Testis (tissue), 3 donors: ENCODE results near the gene EGFL8. TPM values are rescaled to one million over a fixed set of nuclear protein-coding genes. Genes with fewer than 3 reads are reported as not detected.
"Not testable (repeated sequence)": the region's sequence is repeated elsewhere in the genome, so short reads cannot be mapped to it uniquely, and the experiment has no call there.

Experiments used
- DNase-seq: peaks from one replicate; pipeline ENCODE4 v3.0.0-alpha.2; 2019
- H3K27ac ChIP-seq, 2 donors: fragments of 200-600 bp; sonication (generic); one replicate each; pipeline ENCODE4 v1.5.1; 2019
- H3K27me3 ChIP-seq: fragments of 200-600 bp; sonication (generic); one replicate; pipeline ENCODE4 v1.5.1; 2019
- H3K36me3 ChIP-seq: fragments of 200-600 bp; sonication (generic); one replicate; pipeline ENCODE4 v1.5.1; 2017; ENCODE audit warnings: low read depth; ENCODE audit errors: missing control alignments
- H3K4me1 ChIP-seq: fragments of 200-600 bp; sonication (generic); one replicate; pipeline ENCODE4 v1.5.1; 2019
- H3K4me3 ChIP-seq, 2 donors: fragments of 200-600 bp; sonication (generic); one replicate each; pipeline ENCODE4 v1.5.1; 2017 to 2019
- H3K9me3 ChIP-seq: fragments of 200-600 bp; sonication (generic); one replicate; pipeline ENCODE4 v1.5.1; 2017
- CTCF ChIP-seq, 3 experiments: fragments of 450-650 bp in 2 of 3; fragments of 200-600 bp in 1 of 3; sonication (generic) in 1 of 3; IDR thresholded peaks; one replicate each; pipeline ENCODE4 v1.5.1; 2016 to 2019; ENCODE audit warnings: antibody characterized with exemption in 3 of 3, mild to moderate bottlenecking in 2 of 3, moderate library complexity in 1 of 3
- POLR2A ChIP-seq: fragments of 450-650 bp; IDR thresholded peaks from one replicate; pipeline ENCODE4 v1.6.1; 2017; ENCODE audit warnings: antibody characterized with exemption, mild to moderate bottlenecking, moderate library complexity
- WGBS, 2 donors: methylation state at CpG; one replicate each; pipeline ENCODE4 v1.1.5; 2018; 5-methylcytosine and 5-hydroxymethylcytosine counted together
- intact Hi-C: fragments of 100-400 bp; cut with DNase I; formaldehyde crosslinking; loops from one replicate; pipeline ENCODE4 v1.15.1; 2023; ENCODE audit warnings: low total_unique reads
- polyA plus RNA-seq: library from polyadenylated mRNA; stranded (reverse); fragments of 350-450 nt; fragmentation: Illumina TruSeq; extraction: RNeasy Lipid Tissue Mini Kit (QIAGEN cat#74804); gene quantifications from one replicate; pipeline ENCODE4 v1.2.3, GENCODE V29; 2014; ENCODE audit warnings: low read depth, low replicate concordance; ENCODE audit not compliant: insufficient read depth
- total RNA-seq, 2 donors: library from RNA; depleted of rRNA; stranded (reverse); fragments of >200 nt; gene quantifications; one replicate each; pipeline ENCODE4 v1.2.3, GENCODE V29; 2016

Gene EGFL8
- total and polyA plus RNA-seq, 3 donors from 2014 or later, result 13.9 to 25.7 (median 24.3) TPM

DNA sequence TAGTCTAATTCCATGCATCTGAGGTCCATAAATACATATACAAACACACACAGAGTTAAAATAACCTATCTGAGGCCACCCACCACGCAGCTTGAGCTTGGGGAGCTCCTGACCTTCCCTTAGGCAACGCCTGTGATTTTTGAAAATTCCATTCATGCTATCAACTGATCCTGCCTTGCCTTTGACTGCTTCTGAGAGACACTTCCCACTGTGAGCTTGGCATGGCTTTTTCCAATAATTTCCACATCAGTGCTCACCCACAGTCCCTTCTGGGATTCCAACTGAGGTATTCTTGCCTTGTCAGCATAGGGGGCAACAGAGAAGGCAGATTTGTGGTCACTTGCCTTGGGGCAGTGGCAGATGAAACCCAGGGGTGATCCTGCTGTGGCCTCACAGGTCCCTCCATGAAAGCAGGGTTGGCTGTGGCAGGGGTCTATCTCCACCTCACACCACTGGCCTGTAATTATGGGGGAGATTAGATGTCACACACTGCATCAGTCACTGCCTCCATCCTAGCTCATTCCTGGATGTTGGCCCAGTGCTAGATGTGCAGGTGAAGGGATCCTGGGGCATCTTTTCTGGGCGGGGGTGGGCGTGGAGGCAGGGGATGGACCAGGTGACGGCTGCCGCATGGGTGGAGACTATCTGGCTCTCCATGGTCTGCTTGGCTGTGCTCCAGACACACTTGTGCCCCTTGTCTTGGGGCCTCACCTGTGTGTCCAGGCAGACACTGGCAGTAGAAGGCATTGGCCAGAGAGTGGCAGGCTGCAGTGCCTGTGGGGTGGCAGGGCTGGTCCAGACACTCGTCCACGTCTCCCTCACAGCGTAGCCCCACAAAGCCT is 39.3 kb downstream of the EGFL8 start:
- intact Hi-C loops, result no loop called here
- WGBS, 2 donors, result 77 to 90% methylated on average over 2 to 9 of the region's 9 CpGs
- no peak for DNase-seq
- TF ChIP-seq CTCF (IDR thresholded peaks at IDR 0.05), result no peak
- TF ChIP-seq POLR2A, result no peak
- H3K27me3 ChIP-seq, result no peaks in the 10 kb centered on the region
- no peak overlapping the region for H3K4me3 ChIP-seq
- no peaks in the 10 kb centered on the region for H3K4me1 ChIP-seq
- H3K9me3 ChIP-seq, result no peaks in the 10 kb centered on the region
- no peak overlapping the region for H3K27ac ChIP-seq
- no peaks in the 10 kb centered on the region for H3K36me3 ChIP-seq

- no peak for DNase-seq
- no peaks in the 10 kb centered on the region for H3K27me3 ChIP-seq
- WGBS, 2 donors, result 80 to 94% methylated on average over 2 to 3 of the region's 3 CpGs
- no peak overlapping the region for H3K4me3 ChIP-seq
- intact Hi-C loops, result no loop called here
- H3K9me3 ChIP-seq, result no peaks in the 10 kb centered on the region
- TF ChIP-seq POLR2A (no peak), CTCF (IDR thresholded peaks at IDR 0.05) (no peak)
- no peak overlapping the region for H3K27ac ChIP-seq
- no peaks in the 10 kb centered on the region for H3K4me1 ChIP-seq
- no peaks in the 10 kb centered on the region for H3K36me3 ChIP-seq
Observed at GRCh38 chr6:32204268-32204715, 39.9 kb downstream of the EGFL8 start.

DNA sequence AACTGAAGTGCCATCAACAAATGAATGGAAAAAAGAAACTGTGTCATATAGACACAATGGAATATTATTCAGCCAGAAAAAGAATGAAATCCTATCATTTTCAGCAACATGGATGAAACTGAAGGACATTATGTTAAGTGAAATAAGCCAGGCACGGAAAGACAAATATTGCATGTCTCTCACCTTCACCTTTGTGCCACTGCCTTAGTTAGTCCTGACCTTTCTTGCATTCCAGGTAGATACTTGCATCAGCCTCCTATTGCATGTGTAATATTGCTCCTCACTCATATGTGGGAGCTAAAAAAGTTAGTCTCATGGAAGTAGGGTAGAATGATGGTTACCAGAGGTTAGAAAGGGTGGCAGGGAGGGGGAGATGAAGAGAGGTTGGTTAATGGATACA is 44.6 kb downstream of the EGFL8 start:
- TF ChIP-seq CTCF (IDR thresholded peaks at IDR 0.05) (no peak), POLR2A (no peak)

DNA sequence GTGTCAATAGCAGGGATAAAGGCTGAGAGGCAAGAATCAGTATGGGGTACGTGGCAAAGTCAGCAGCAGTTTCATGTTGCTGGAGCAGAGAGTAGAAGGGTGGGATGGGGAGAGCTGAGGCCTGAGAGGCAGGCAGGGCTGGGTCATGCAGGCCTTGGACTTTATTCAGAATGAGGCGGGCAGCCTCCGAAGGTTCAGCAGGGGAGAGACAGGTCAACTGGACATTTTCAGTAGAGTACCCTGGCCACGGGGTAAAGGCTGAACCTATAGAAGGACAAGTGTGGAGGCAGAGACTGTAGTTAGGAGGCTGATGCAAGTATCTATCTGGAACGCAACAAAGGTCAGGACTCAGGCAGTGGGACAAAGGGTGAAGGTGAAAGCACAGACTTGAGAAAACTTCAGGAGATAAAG is 45.8 kb downstream of the EGFL8 start:
- Histone ChIP-seq H3K27ac (no peak overlapping the region), H3K27me3 (no peaks in the 10 kb centered on the region), H3K9me3 (no peaks in the 10 kb centered on the region), H3K36me3 (no peaks in the 10 kb centered on the region), H3K4me1 (no peaks in the 10 kb centered on the region), H3K4me3 (no peak overlapping the region)
- TF ChIP-seq POLR2A (no peak), CTCF (IDR thresholded peaks at IDR 0.05) (no peak)
- intact Hi-C loops, result no loop called here
- DNase-seq, result no peak
- 84 to 88% methylated on average over 5 of the region's 5 CpGs for WGBS, 2 donors

More for the DNA sequence above, 44.6 kb downstream of the EGFL8 start:
- Histone ChIP-seq H3K27ac (no peak overlapping the region), H3K4me1 (no peaks in the 10 kb centered on the region), H3K27me3 (no peaks in the 10 kb centered on the region), H3K9me3 (no peaks in the 10 kb centered on the region), H3K4me3 (no peak overlapping the region), H3K36me3 (no peaks in the 10 kb centered on the region)
- WGBS, 2 donors, result 78 to 96% methylated on average over 1 of the region's 1 CpG
- DNase-seq, result no peak
- intact Hi-C loops, result no loop called here

DNA sequence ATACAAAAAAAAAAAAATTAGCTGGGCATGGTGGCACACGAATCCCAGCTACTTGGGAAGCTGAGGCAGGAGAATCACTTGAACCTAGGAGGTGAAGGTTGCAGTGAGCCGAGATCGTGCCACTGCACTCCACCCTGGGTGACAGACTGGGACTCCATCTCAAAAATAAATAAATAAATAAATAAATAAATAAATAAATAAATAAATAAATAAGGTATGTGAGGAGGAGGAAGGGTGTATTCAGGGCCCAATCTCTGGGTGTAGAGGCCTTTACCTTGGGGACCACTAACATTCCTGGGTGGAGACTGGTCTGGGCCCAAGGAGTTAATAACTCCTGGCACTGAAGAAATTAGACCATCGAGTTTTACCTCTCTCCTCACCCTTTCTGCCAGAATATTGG is 47.0 kb downstream of the EGFL8 start:
- 88 to 94% methylated on average over 4 of the region's 4 CpGs for WGBS, 2 donors
- H3K36me3 ChIP-seq, H3K27me3 ChIP-seq, H3K4me1 ChIP-seq, H3K9me3 ChIP-seq, H3K27ac ChIP-seq, intact Hi-C loops, DNase-seq, H3K4me3 ChIP-seq: not testable (repeated sequence)
